Epithelial cell of proximal tubule (primary cell): ENCODE measurements around the gene ZNF396. TPM values are rescaled to one million over a fixed set of nuclear protein-coding genes. Genes with fewer than 3 reads are reported as not detected.

Experiments used
- DNase-seq: peaks from one replicate; pipeline ENCODE4 v3.0.0-alpha.2; 2011; ENCODE audit warnings: low read depth
- H3K4me3 ChIP-seq: 2 replicates; pipeline ENCODE4 v1.5.1; 2011; ENCODE audit warnings: low read depth, mild to moderate bottlenecking, low read length
- CTCF ChIP-seq: conservative IDR thresholded peaks from 2 replicates; pipeline ENCODE4 v1.5.1; 2012; ENCODE audit warnings: low read depth, mild to moderate bottlenecking, low read length
- total RNA-seq: library from RNA; depleted of rRNA; stranded (reverse); fragments of >200 nt; gene quantifications from 2 replicates; pipeline ENCODE4 v1.2.3, GENCODE V29; 2015

Gene ZNF396
- total RNA-seq, 1 donor from 2014 or later: 0.29 TPM

GRCh38 chr18:35371412-35372195 is 5.5 kb downstream of the ZNF396 start:
- TF ChIP-seq CTCF: no peak
- no peak for DNase-seq
- no peak overlapping the region for H3K4me3 ChIP-seq

GRCh38 chr18:35369126-35369525 is 8.0 kb downstream of the ZNF396 start:
- TF ChIP-seq CTCF: no peak
- no peak for DNase-seq
- H3K4me3 ChIP-seq: no peak overlapping the region

- no peak for DNase-seq
- H3K4me3 ChIP-seq: no peak overlapping the region
- TF ChIP-seq CTCF: no peak
Observed at GRCh38 chr18:35368595-35368994, 8.5 kb downstream of the ZNF396 start.

GRCh38 chr18:35362531-35362930 is 14.6 kb downstream of the ZNF396 start:
- H3K4me3 ChIP-seq: no peak overlapping the region
- no peak for DNase-seq
- no peak for TF ChIP-seq CTCF

- H3K4me3 ChIP-seq: no peak overlapping the region
- TF ChIP-seq CTCF: no peak
- no peak for DNase-seq
Observed at GRCh38 chr18:35361570-35362321, 15.4 kb downstream of the ZNF396 start.

- no peak for DNase-seq
- TF ChIP-seq CTCF: peak; percentile 86
- H3K4me3 ChIP-seq: no peak overlapping the region
Observed at GRCh38 chr18:35355140-35355618, 22.0 kb downstream of the ZNF396 start.
